Measurements from ENCODE around the gene KCNJ11. TPM values are rescaled to one million over a fixed set of nuclear protein-coding genes. Genes with fewer than 3 reads are reported as not detected.
"Not testable (repeated sequence)": the region's sequence is repeated elsewhere in the genome, so short reads cannot be mapped to it uniquely, and the experiment has no call there.

The KCNJ11 gene
- not detected in 2 replicates for total RNA-seq (2014; rRNA removed; shearing (Covaris generic); ENCODE audit: low replicate concordance)

DNA sequence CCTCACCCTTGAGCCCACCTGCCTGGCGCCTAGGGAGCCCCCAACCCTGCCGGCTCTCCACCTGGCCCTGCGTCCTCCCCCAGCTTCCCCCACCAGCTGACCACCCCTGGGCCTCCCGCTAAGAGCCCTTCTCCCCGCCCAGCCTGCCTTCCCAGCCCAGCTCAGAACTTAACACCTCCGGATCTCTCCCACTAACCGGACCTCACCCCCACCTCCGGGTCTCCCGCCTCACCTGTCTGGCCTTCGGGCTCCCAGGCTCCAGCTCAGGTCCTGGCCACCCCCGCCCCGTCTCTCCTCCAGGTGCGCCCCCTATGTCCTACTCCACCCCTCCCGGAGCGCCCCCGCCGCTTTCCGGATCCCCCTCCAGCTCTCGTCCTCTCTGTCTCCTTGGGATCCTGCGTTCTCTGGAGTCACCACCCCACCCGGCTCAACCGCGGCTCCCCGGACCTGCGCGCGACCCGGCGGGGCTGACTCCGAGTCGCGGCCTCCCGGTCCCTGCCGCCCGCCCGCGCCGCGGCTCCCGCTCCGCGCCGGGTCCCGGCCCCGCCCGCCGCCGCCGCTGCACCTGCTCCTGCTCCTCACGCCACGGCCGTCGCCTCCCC lies at the start of gene KCNJ11:
Gene KCNJ11 (minus strand): TSS at position 51 of the 602 bp plus-strand sequence. CDS start 568 bp downstream, outside the sequence.
- Histone ChIP-seq H3K4me3 (peak within 1 kb of the TSS; percentile 42), H3K27me3 (no peaks in the 10 kb centered on the region), H3K36me3 (no peaks in the 10 kb centered on the region), H3K9me3 (no peaks in the 10 kb centered on the region)
- DNase-seq: no peak

GRCh38 chr11:17437366-17437765 lies 48.9 kb upstream of the KCNJ11 start:
- no peak overlapping the region for H3K4me3 ChIP-seq
- H3K27me3 ChIP-seq: no peaks in the 10 kb centered on the region
- H3K36me3 ChIP-seq: no peaks in the 10 kb centered on the region
- no peak for DNase-seq
- H3K9me3 ChIP-seq: no peaks in the 10 kb centered on the region

GRCh38 chr11:17434108-17434507 lies 45.6 kb upstream of the KCNJ11 start:
- H3K36me3 ChIP-seq: no peaks in the 10 kb centered on the region
- no peaks in the 10 kb centered on the region for H3K27me3 ChIP-seq
- H3K9me3 ChIP-seq: no peaks in the 10 kb centered on the region
- no peak overlapping the region for H3K4me3 ChIP-seq
- no peak for DNase-seq

DNA sequence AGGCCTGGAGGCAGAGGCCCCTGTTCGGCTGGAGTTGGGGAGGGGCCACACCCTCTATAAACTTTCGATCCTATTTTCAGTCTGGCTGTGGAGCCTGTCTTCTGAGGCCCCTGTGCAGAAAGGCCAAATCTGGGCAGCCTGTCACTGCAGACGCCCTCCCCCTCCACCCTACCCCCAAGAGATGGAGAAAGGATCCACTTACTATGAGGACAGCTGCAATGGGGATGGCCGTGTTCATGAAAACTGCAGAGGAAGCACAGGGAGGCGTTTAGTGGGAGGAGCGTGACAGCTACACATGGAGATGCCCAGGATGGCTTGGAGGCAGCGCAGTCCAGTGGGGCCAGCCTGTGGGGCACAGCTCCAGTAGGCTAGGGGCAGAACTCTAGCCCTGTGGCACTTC lies 43.5 kb upstream of the KCNJ11 start:
- no peaks in the 10 kb centered on the region for H3K9me3 ChIP-seq
- no peak overlapping the region for H3K4me3 ChIP-seq
- H3K36me3 ChIP-seq: no peaks in the 10 kb centered on the region
- DNase-seq: no peak
- H3K27me3 ChIP-seq: no peaks in the 10 kb centered on the region

- Histone ChIP-seq H3K36me3 (no peaks in the 10 kb centered on the region), H3K9me3 (no peaks in the 10 kb centered on the region), H3K4me3 (no peak overlapping the region), H3K27me3 (no peaks in the 10 kb centered on the region)
- DNase-seq: no peak
These were observed 42.7 kb upstream of the KCNJ11 start for GRCh38 chr11:17431139-17431538.

DNA sequence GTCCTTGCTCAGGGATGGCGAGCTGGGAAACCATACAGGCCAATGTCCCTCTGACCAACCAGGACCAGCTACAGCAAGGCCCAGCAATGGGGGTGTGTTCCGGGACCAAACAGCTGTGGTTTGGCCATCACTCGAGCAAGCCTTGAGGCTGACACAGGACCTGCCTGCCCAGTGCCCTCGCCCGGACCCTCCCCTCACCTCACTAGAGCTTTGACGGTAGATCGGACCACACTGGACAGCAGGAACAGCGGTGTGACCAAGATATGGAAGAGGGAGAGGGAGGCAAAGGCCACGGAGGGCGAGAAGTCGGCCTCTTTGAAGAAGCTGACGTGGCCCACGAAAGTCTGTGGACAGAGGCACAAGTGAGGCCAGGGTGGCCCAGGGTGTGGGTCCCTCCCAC lies 42.2 kb upstream of the KCNJ11 start:
- Histone ChIP-seq H3K36me3 (no peaks in the 10 kb centered on the region), H3K9me3 (no peaks in the 10 kb centered on the region), H3K27me3 (no peaks in the 10 kb centered on the region), H3K4me3 (no peak overlapping the region)
- DNase-seq: no peak

GRCh38 chr11:17428925-17429324 lies 40.5 kb upstream of the KCNJ11 start:
- no peak overlapping the region for H3K4me3 ChIP-seq
- H3K36me3 ChIP-seq: no peaks in the 10 kb centered on the region
- H3K9me3 ChIP-seq: no peaks in the 10 kb centered on the region
- no peaks in the 10 kb centered on the region for H3K27me3 ChIP-seq
- DNase-seq: no peak

DNA sequence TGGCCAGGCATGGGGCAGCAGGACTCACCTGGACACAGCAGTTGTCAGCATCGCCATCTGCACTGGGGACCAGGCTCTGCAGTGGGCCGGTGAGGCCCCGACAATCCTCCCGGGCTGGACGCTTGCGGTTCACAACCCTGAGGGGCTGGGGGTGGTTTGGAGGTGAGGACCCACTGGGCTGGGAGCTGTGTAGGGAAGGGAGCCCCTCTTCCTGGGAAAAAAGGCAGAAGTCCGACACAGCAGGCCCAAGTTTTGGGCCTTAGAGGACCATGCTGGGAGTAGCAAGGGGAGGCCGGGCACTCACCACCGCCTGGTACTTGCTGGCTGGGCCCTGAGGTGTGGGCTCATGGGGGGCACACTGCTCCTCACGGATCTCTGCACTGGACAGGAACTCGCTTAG lies 39.8 kb upstream of the KCNJ11 start:
- H3K9me3 ChIP-seq: no peaks in the 10 kb centered on the region
- no peaks in the 10 kb centered on the region for H3K36me3 ChIP-seq
- no peak for DNase-seq
- H3K4me3 ChIP-seq: no peak overlapping the region
- no peaks in the 10 kb centered on the region for H3K27me3 ChIP-seq

GRCh38 chr11:17426233-17426632 lies 37.8 kb upstream of the KCNJ11 start:
- not testable (repeated sequence) for H3K4me3 ChIP-seq, H3K9me3 ChIP-seq, H3K27me3 ChIP-seq, DNase-seq, H3K36me3 ChIP-seq

DNA sequence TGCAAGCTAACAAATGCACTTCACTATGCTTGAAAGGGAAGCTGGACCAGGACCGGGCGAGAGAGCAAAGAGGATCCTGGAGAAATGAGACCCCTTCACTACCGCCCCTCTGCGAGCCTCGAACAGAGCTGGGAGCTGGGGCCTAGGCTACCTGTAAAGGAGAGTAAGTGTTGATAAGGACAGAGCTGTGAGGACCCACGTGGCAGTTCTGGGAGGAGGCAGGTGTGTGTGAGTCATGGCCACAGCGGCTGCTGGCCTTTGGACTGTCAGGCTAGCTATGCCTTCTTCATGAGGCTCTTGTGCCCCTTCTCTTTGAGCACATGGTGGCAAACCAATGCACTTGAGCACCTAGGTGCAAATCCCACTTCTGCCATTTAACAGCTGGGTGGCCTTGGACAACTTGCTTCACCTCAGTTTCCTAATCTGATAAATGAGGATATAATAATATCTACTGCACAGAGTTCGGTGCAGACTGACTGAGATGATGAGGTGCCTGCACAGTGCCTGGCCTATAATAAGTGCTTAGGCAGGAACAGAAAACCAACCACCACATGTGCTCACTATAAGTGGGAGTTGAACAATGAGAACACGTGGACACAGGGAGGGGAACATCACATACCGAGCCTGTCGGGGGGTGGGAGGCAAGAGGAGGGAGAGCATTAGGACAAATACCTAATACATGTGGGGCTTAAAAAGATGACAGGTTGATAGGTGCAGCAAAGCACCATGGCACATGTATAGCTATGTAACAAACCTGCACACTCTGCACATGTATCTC lies 35.3 kb upstream of the KCNJ11 start:
- Histone ChIP-seq H3K27me3 (no peaks in the 10 kb centered on the region), H3K36me3 (no peaks in the 10 kb centered on the region), H3K4me3 (no peak overlapping the region), H3K9me3 (no peaks in the 10 kb centered on the region)
- DNase-seq: no peak

- Histone ChIP-seq H3K4me3 (no peak overlapping the region), H3K9me3 (no peaks in the 10 kb centered on the region), H3K27me3 (no peaks in the 10 kb centered on the region), H3K36me3 (no peaks in the 10 kb centered on the region)
- DNase-seq: peak; percentile 8
These were observed 33.3 kb upstream of the KCNJ11 start for GRCh38 chr11:17421781-17422180.

GRCh38 chr11:17418444-17419081 lies 30.1 kb upstream of the KCNJ11 start:
- no peaks in the 10 kb centered on the region for H3K9me3 ChIP-seq
- no peak overlapping the region for H3K4me3 ChIP-seq
- no peak for DNase-seq
- H3K27me3 ChIP-seq: no peaks in the 10 kb centered on the region
- no peaks in the 10 kb centered on the region for H3K36me3 ChIP-seq

- no peaks in the 10 kb centered on the region for H3K27me3 ChIP-seq
- DNase-seq: no peak
- H3K36me3 ChIP-seq: no peaks in the 10 kb centered on the region
- H3K9me3 ChIP-seq: no peaks in the 10 kb centered on the region
- H3K4me3 ChIP-seq: no peak overlapping the region
These were observed 28.0 kb upstream of the KCNJ11 start for GRCh38 chr11:17416492-17416891.

DNA sequence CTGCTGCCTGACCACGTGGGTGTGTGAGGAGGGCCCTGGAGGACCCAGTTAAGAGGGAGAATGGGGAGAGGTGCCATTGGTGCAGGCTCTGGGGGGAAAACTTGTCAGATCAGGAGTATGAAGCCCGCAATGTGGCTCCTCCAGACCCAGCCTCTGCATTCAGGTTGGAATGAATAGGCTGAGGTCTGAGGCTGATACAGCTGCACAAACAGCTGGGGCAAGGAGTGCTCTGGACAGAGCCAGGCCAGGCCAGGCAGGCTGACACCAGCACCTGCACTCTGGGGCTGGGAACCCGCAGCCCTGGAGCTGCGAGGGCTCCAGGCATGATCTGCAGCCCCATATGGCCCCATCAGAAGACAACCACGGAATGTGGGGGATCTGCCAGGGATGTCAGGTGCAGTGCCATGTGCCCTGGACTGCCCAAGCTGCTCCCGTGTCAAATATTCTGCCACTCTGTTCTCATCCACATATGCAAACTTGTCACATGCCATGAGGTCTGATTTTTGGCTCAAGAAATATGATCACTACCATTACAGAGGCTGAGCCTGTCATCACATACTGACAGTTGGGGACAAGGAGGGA lies 27.2 kb upstream of the KCNJ11 start:
- Histone ChIP-seq H3K27me3 (no peaks in the 10 kb centered on the region), H3K9me3 (no peaks in the 10 kb centered on the region), H3K4me3 (no peak overlapping the region), H3K36me3 (no peaks in the 10 kb centered on the region)
- DNase-seq: no peak

GRCh38 chr11:17414992-17415391 lies 26.5 kb upstream of the KCNJ11 start:
- Histone ChIP-seq H3K4me3 (no peak overlapping the region), H3K9me3 (no peaks in the 10 kb centered on the region), H3K27me3 (no peaks in the 10 kb centered on the region), H3K36me3 (no peaks in the 10 kb centered on the region)
- DNase-seq: no peak

GRCh38 chr11:17414317-17414737 lies 25.9 kb upstream of the KCNJ11 start:
- Histone ChIP-seq H3K36me3 (no peaks in the 10 kb centered on the region), H3K9me3 (no peaks in the 10 kb centered on the region), H3K27me3 (no peaks in the 10 kb centered on the region), H3K4me3 (no peak overlapping the region)
- no peak for DNase-seq
